IMR-90 (cell line): Measurements from ENCODE around the gene C2CD4B. TPM values are rescaled to one million over a fixed set of nuclear protein-coding genes. Genes with fewer than 3 reads are reported as not detected.

Source experiments
- ATAC-seq: fragments of 200-7000 bp; cut with Tn5 transposase; 2 replicates; pipeline ENCODE4 v1.9.1; 2020; ENCODE audit warnings: low read depth, mild to moderate bottlenecking, moderate library complexity
- BruUV-seq: library from RNA; stranded (reverse); fragments of 400-500 nt; replicated peaks from 2 replicates; lab custom pipeline; 2021; lab: Mats Ljungman, UMichigan
- CTCF ChIA-PET: fragments of 300-600 bp; formaldehyde crosslinking; extraction: SDS; loops from one replicate; lab custom pipeline; 2021; ENCODE audit warnings: antibody characterized with exemption; lab: Yijun Ruan, JAX
- POLR2A ChIA-PET: fragments of 300-600 bp; sonication (Branson Sonifier 250); formaldehyde crosslinking; loops from one replicate; lab custom pipeline; 2022; ENCODE audit warnings: antibody characterized with exemption; ENCODE audit not compliant: unreplicated experiment; lab: Charles Lee
- DNase-seq: peaks from one replicate; pipeline ENCODE4 v3.0.0; 2013
- H2AFZ ChIP-seq: replicated peaks from 2 replicates; pipeline ENCODE3; 2013; ENCODE audit warnings: low read length, mild to moderate bottlenecking; ENCODE audit not compliant: poor library complexity
- H2AK5ac ChIP-seq: 2 replicates; pipeline ENCODE4 v1.6.1; 2013; ENCODE audit warnings: low read depth, low read length, inconsistent platforms
- H2AK9ac ChIP-seq: replicated peaks from 2 replicates; pipeline ENCODE3; 2013; ENCODE audit warnings: mild to moderate bottlenecking, low read depth, low read length, moderate library complexity; ENCODE audit not compliant: poor library complexity
- H2BK120ac ChIP-seq: 2 replicates; pipeline ENCODE4 v1.6.1; 2013; ENCODE audit warnings: low read depth, low read length, inconsistent platforms
- H2BK15ac ChIP-seq: 3 replicates; pipeline ENCODE4 v1.6.1; 2013; ENCODE audit warnings: low read depth, low read length, inconsistent platforms
- H2BK20ac ChIP-seq: 2 replicates; pipeline ENCODE4 v1.6.1; 2013; ENCODE audit warnings: low read depth, mild to moderate bottlenecking, inconsistent platforms, low read length, moderate library complexity
- H2BK5ac ChIP-seq: 2 replicates; pipeline ENCODE4 v1.6.1; 2013; ENCODE audit warnings: mild to moderate bottlenecking, low read depth, low read length, inconsistent platforms; ENCODE audit not compliant: poor library complexity, severe bottlenecking
- H3K14ac ChIP-seq: replicated peaks from 2 replicates; pipeline ENCODE4 v1.6.1; 2013; ENCODE audit warnings: low read depth, low read length, inconsistent platforms
- H3K18ac ChIP-seq: 2 replicates; pipeline ENCODE4 v1.6.1; 2013; ENCODE audit warnings: low read depth, low read length, control low read depth
- H3K23ac ChIP-seq: 2 replicates; pipeline ENCODE4 v1.6.1; 2013; ENCODE audit warnings: low read depth, low read length, inconsistent platforms
- H3K27ac ChIP-seq: 2 replicates; pipeline ENCODE4 v1.5.1; 2013; ENCODE audit warnings: mild to moderate bottlenecking, control low read depth, low read length; ENCODE audit not compliant: insufficient read depth
- H3K27me3 ChIP-seq: 2 replicates; pipeline ENCODE4 v1.6.1; 2013; ENCODE audit warnings: low read length; ENCODE audit not compliant: control insufficient read depth, insufficient read depth
- H3K36me3 ChIP-seq: 2 replicates; pipeline ENCODE4 v1.6.1; 2013; ENCODE audit warnings: low read length, mixed read lengths; ENCODE audit not compliant: control insufficient read depth, insufficient read depth
- H3K4ac ChIP-seq: 2 replicates; pipeline ENCODE4 v1.6.1; 2013; ENCODE audit warnings: low read depth, low read length, inconsistent platforms
- H3K4me1 ChIP-seq: 2 replicates; pipeline ENCODE4 v1.6.1; 2013; ENCODE audit warnings: low read length, mixed read lengths; ENCODE audit not compliant: control insufficient read depth, insufficient read depth
- H3K4me2 ChIP-seq: 2 replicates; pipeline ENCODE4 v1.6.1; 2013; ENCODE audit warnings: low read depth, mild to moderate bottlenecking, control low read depth, low read length, moderate library complexity
- H3K4me3 ChIP-seq: 2 replicates; pipeline ENCODE4 v1.5.1; 2013; ENCODE audit warnings: low read depth, mild to moderate bottlenecking, control low read depth, low read length, moderate library complexity; ENCODE audit not compliant: insufficient read depth
- H3K56ac ChIP-seq: 2 replicates; pipeline ENCODE4 v1.6.1; 2013; ENCODE audit warnings: low read length, inconsistent platforms; ENCODE audit not compliant: insufficient read depth; ENCODE audit errors: extremely low read depth
- H3K79me1 ChIP-seq, 2 experiments: 2 replicates each; pipeline ENCODE4 v1.6.1; 2013; ENCODE audit warnings: low read length in 2 of 2, inconsistent platforms in 1 of 2, low read depth in 1 of 2
- H3K9ac ChIP-seq: 2 replicates; pipeline ENCODE4 v1.6.1; 2013; ENCODE audit warnings: low read depth, low read length, control low read depth
- H3K9me1 ChIP-seq: 2 replicates; pipeline ENCODE4 v1.6.1; 2013; ENCODE audit warnings: low read length, inconsistent platforms; ENCODE audit not compliant: insufficient read depth
- H3K9me3 ChIP-seq: 2 replicates; pipeline ENCODE4 v1.6.1; 2013; ENCODE audit warnings: low read length; ENCODE audit not compliant: control insufficient read depth, insufficient read depth
- H4K20me1 ChIP-seq: 2 replicates; pipeline ENCODE4 v1.6.1; 2013; ENCODE audit warnings: low read length, inconsistent platforms; ENCODE audit not compliant: insufficient read depth
- H4K5ac ChIP-seq: 2 replicates; pipeline ENCODE4 v1.6.1; 2013; ENCODE audit warnings: mild to moderate bottlenecking, low read depth, low read length, control low read depth
- H4K8ac ChIP-seq, 2 experiments: 2 replicates each; pipeline ENCODE4 v1.6.1; 2013; ENCODE audit warnings: low read depth in 2 of 2, low read length in 2 of 2, control low read depth in 1 of 2, inconsistent platforms in 1 of 2
- H4K91ac ChIP-seq: 2 replicates; pipeline ENCODE4 v1.6.1; 2013; ENCODE audit warnings: low read depth, low read length, inconsistent platforms; ENCODE audit not compliant: insufficient read depth
- BHLHE40 ChIP-seq: fragments of 150-350 bp; IDR thresholded peaks from 2 replicates; pipeline ENCODE4 v1.6.1; 2016; ENCODE audit warnings: mild to moderate bottlenecking, low read depth, low read length
- CEBPB ChIP-seq: IDR thresholded peaks from 2 replicates; pipeline ENCODE4 v1.6.1; 2012; ENCODE audit warnings: low read depth, low read length, improper control_type of control experiment
- CHD1 ChIP-seq: IDR thresholded peaks from 2 replicates; pipeline ENCODE4 v1.6.1; 2012; ENCODE audit warnings: low read depth, low read length, improper control_type of control experiment
- RCOR1 ChIP-seq: IDR thresholded peaks from 2 replicates; pipeline ENCODE4 v1.6.1; 2012; ENCODE audit warnings: mild to moderate bottlenecking, low read length, improper control_type of control experiment; ENCODE audit not compliant: insufficient replicate concordance
- SMC3 ChIP-seq: fragments of 150-350 bp; IDR thresholded peaks from 2 replicates; pipeline ENCODE4 v1.6.1; 2016; ENCODE audit warnings: low read depth, mild to moderate bottlenecking, antibody characterized with exemption, low read length, moderate library complexity
- USF2 ChIP-seq: fragments of 150-350 bp; IDR thresholded peaks from 2 replicates; pipeline ENCODE4 v1.6.1; 2017; ENCODE audit warnings: mild to moderate bottlenecking, antibody characterized with exemption, low read length, low read depth
- WGBS, 2 experiments: methylation state at CpG; one replicate each; pipeline versions ENCODE4 v1.1.5 to v1.1.7; 2013; ENCODE audit warnings: missing lambda C conversion rate in 2 of 2; ENCODE audit not compliant: insufficient read length in 1 of 2; ENCODE audit errors: extremely low coverage in 2 of 2; 5-methylcytosine and 5-hydroxymethylcytosine counted together
- dilution Hi-C: fragments of 300-500 bp; cut with HindIII; formaldehyde crosslinking; loops from one replicate; pipeline ENCODE4 v1.14.3; 2018; ENCODE audit warnings: low sequenced_read_pairs; ENCODE audit not compliant: unreplicated experiment
- in situ Hi-C: fragments of 300-500 bp; cut with MboI; formaldehyde crosslinking; loops from 3 replicates; pipeline ENCODE4 v1.14.3; 2019; ENCODE audit warnings: low sequenced_read_pairs, inconsistent platforms, mixed read lengths
- intact Hi-C: fragments of 100-400 bp; cut with micrococcal nuclease; formaldehyde crosslinking; loops from 2 replicates; pipeline ENCODE4 v1.10.0; 2022
- polyA plus RNA-seq, 3 experiments: library from polyadenylated mRNA; depleted of rRNA; stranded (reverse); fragments of >200 nt; gene quantifications; 2 replicates each; pipeline ENCODE4 v1.2.3, GENCODE V29; 2012; ENCODE audit warnings: low replicate concordance in 1 of 3
- total RNA-seq: library from RNA; depleted of rRNA; stranded (reverse); fragments of >200 nt; gene quantifications from 2 replicates; pipeline ENCODE4 v1.2.3, GENCODE V29; 2012
- TF ChIP-seq, protein P1 (sequence below): conservative IDR thresholded peaks from 2 replicates; pipeline ENCODE4 v1.5.1; 2012; ENCODE audit warnings: mild to moderate bottlenecking, low read depth, low read length, improper control_type of control experiment

C2CD4B gene
- total and polyA plus RNA-seq, 2 of the 4 experiments (the other 2 are of a cell fraction): not detected

DNA sequence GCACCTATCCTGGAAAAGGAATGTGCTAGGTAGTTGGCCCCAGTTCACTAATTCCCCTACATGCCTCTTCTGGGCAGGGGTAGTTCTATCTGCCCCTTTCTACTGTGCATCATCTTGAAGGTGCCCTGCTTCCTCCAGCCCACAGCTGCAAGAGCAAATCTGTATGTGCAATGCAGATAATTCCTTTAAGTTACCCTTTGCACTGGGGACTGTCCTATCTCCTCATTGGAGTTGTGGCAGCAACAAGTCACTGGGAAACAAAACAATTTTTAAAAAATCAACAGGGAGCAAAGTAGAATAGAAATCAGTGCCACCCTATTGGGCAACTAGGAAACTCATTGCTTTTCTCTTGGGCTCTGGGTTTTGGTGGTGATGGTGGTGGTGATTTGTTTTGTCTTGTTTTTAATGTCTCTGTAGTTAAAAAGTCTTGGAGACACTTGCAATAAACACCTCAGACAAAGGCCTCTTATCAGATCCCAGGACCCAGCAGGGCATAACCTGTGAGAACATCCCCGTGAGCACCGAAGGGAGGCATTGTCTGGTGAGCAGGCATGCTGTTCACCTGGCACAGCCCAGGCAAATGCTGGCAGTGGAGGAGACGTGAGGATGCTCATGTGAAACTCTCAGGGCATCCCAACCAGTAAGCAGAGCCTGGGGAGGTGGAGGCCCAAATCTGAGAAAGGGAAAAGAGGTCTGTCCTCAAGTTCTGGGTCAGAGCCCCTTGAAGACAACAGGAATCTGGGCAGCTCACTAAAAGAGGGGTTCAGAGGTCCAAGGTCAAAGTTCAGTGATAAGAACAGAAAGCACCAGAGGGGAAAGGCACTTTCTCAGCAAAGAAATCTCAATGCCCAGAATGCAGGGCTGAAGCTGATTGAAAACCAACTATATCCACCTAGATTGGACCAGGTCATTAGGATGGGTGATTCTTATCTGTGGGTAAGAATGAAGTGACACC is 27.9 kb downstream of the C2CD4B start:
- H3K4me2 ChIP-seq: no peak overlapping the region
- POLR2A ChIA-PET: no interaction called here
- no peak for DNase-seq
- H3K56ac ChIP-seq: no peak overlapping the region
- CTCF ChIA-PET: no interaction called here
- 41% methylated on average over 3 of the region's 3 CpGs; no CpG with 5 or more reads in 1 of the 2 experiments for WGBS, 2 experiments
- no peak overlapping the region for H2BK20ac ChIP-seq
- ATAC-seq: no peak
- intact Hi-C loops: no loop called here
- H4K91ac ChIP-seq: no peak overlapping the region
- H3K79me1 ChIP-seq: no peaks in the 10 kb centered on the region
- no peak overlapping the region for H2AK5ac ChIP-seq
- no peak overlapping the region for H3K9ac ChIP-seq
- H2BK15ac ChIP-seq: no peak overlapping the region
- H2BK120ac ChIP-seq: no peak overlapping the region
- H3K14ac ChIP-seq: no peak overlapping the region
- in situ Hi-C loops: no loop called here
- no peak for TF ChIP-seq BHLHE40
- no peak for TF ChIP-seq SMC3
- TF ChIP-seq, protein P1, sequence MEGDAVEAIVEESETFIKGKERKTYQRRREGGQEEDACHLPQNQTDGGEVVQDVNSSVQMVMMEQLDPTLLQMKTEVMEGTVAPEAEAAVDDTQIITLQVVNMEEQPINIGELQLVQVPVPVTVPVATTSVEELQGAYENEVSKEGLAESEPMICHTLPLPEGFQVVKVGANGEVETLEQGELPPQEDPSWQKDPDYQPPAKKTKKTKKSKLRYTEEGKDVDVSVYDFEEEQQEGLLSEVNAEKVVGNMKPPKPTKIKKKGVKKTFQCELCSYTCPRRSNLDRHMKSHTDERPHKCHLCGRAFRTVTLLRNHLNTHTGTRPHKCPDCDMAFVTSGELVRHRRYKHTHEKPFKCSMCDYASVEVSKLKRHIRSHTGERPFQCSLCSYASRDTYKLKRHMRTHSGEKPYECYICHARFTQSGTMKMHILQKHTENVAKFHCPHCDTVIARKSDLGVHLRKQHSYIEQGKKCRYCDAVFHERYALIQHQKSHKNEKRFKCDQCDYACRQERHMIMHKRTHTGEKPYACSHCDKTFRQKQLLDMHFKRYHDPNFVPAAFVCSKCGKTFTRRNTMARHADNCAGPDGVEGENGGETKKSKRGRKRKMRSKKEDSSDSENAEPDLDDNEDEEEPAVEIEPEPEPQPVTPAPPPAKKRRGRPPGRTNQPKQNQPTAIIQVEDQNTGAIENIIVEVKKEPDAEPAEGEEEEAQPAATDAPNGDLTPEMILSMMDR: no peak
- TF ChIP-seq CEBPB: no peak
- no peak for TF ChIP-seq USF2
- TF ChIP-seq RCOR1: no peak
- TF ChIP-seq CHD1: no peak
- H3K18ac ChIP-seq: no peak overlapping the region
- no peak overlapping the region for H4K8ac ChIP-seq
- H3K36me3 ChIP-seq: no peaks in the 10 kb centered on the region
- H3K27ac ChIP-seq: no peak overlapping the region
- no peak overlapping the region for H3K4me3 ChIP-seq
- no peaks in the 10 kb centered on the region for H3K4me1 ChIP-seq
- no peaks in the 10 kb centered on the region for H3K9me3 ChIP-seq
- peaks cover 11% of the 10 kb centered on the region for H3K27me3 ChIP-seq
- H2BK5ac ChIP-seq: no peak overlapping the region
- no peak overlapping the region for H3K23ac ChIP-seq
- no TSS peak for BruUV-seq
- dilution Hi-C loops: no loop called here
- no peak overlapping the region for H4K5ac ChIP-seq
- no peak overlapping the region for H3K4ac ChIP-seq
- H4K20me1 ChIP-seq: no peaks in the 10 kb centered on the region
- no peak overlapping the region for H2AFZ ChIP-seq
- H3K9me1 ChIP-seq: no peaks in the 10 kb centered on the region
- no peak overlapping the region for H2AK9ac ChIP-seq
